Tibial nerve (tissue), 4 donors: Measurements from ENCODE around the gene FEZF2. TPM values are rescaled to one million over a fixed set of nuclear protein-coding genes. Genes with fewer than 3 reads are reported as not detected.

Source experiments
- DNase-seq, 2 donors: peaks; one replicate each; pipeline ENCODE4 v3.0.0-alpha.2; 2019; ENCODE audit warnings: low spot score in 2 of 2
- H3K27ac ChIP-seq, 4 donors: fragments of 200-600 bp; sonication (generic) in 3 of 4; one replicate each; pipeline ENCODE4 v1.5.1; 2017 to 2019; ENCODE audit warnings: mild to moderate bottlenecking in 1 of 4
- H3K27me3 ChIP-seq, 2 donors: fragments of 200-600 bp; sonication (generic) in 1 of 2; one replicate each; pipeline versions ENCODE4 v1.5.1 to v1.6.0; 2017 to 2019
- H3K36me3 ChIP-seq, 3 donors: fragments of 200-600 bp; sonication (generic); one replicate each; pipeline ENCODE4 v1.5.1; 2018 to 2019
- H3K4me1 ChIP-seq, 4 donors: fragments of 200-600 bp; sonication (generic) in 3 of 4; one replicate each; pipeline ENCODE4 v1.5.1; 2017 to 2019
- H3K4me3 ChIP-seq, 4 donors: fragments of 200-600 bp; sonication (generic) in 3 of 4; one replicate each; pipeline ENCODE4 v1.5.1; 2017 to 2019; ENCODE audit warnings: mild to moderate bottlenecking in 1 of 4, moderate library complexity in 1 of 4
- H3K9me3 ChIP-seq, 4 donors: fragments of 200-600 bp; sonication (generic) in 3 of 4; one replicate each; pipeline ENCODE4 v1.5.1; 2017 to 2019
- EP300 ChIP-seq, 2 donors: sonication (generic); formaldehyde crosslinking; IDR thresholded peaks; one replicate each; pipeline ENCODE4 v1.6.1; 2017; ENCODE audit warnings: antibody characterized with exemption in 2 of 2, mild to moderate bottlenecking in 1 of 2
- POLR2A ChIP-seq, 2 donors: fragments of 450-650 bp; IDR thresholded peaks; one replicate each; pipeline ENCODE4 v1.6.1; 2017; ENCODE audit warnings: antibody characterized with exemption in 2 of 2, mild to moderate bottlenecking in 2 of 2, moderate library complexity in 2 of 2
- WGBS, 2 donors: methylation state at CpG; one replicate each; pipeline ENCODE4 v1.1.5; 2018; 5-methylcytosine and 5-hydroxymethylcytosine counted together
- total RNA-seq, 4 donors: library from RNA; depleted of rRNA; stranded (reverse); fragments of >200 nt; gene quantifications; one replicate each; pipeline ENCODE4 v1.1.0, GENCODE V29; 2016
- TF ChIP-seq, protein P1 (sequence below), 5 experiments: fragments of 200-600 bp in 3 of 5; fragments of 450-650 bp in 2 of 5; sonication (generic) in 3 of 5; IDR thresholded peaks; one replicate each; pipeline ENCODE4 v1.5.1; 2016 to 2019; ENCODE audit warnings: antibody characterized with exemption in 5 of 5, mild to moderate bottlenecking in 3 of 5, moderate library complexity in 2 of 5

FEZF2 gene
- total RNA-seq, 4 donors from 2014 or later = not detected

DNA sequence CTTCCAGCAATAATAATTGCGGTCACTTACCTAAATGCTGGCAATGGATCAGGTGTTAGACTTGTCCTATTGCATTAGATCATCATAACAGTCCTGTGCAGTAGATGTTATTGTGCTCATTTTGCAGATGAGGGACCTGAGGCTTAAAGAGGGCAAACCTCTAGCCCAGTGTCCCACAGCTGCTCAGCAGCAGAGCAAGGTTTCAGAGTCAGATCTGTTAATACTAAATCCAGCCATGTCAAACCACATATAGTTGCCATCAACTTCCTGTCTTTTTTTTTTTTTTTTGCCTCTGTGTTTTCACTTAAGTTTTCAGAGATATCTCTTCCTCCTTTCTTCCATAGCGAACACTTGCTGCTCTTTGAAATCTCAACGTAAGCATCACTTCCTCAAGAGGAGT, 12.1 kb downstream of the FEZF2 start:
- TF ChIP-seq, protein P1, sequence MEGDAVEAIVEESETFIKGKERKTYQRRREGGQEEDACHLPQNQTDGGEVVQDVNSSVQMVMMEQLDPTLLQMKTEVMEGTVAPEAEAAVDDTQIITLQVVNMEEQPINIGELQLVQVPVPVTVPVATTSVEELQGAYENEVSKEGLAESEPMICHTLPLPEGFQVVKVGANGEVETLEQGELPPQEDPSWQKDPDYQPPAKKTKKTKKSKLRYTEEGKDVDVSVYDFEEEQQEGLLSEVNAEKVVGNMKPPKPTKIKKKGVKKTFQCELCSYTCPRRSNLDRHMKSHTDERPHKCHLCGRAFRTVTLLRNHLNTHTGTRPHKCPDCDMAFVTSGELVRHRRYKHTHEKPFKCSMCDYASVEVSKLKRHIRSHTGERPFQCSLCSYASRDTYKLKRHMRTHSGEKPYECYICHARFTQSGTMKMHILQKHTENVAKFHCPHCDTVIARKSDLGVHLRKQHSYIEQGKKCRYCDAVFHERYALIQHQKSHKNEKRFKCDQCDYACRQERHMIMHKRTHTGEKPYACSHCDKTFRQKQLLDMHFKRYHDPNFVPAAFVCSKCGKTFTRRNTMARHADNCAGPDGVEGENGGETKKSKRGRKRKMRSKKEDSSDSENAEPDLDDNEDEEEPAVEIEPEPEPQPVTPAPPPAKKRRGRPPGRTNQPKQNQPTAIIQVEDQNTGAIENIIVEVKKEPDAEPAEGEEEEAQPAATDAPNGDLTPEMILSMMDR (IDR thresholded peaks at IDR 0.05) = no peak
- TF ChIP-seq EP300 (IDR thresholded peaks at IDR 0.05) = no peak
- TF ChIP-seq POLR2A (IDR thresholded peaks at IDR 0.05) = no peak
- no peaks in the 10 kb centered on the region for H3K4me1 ChIP-seq
- 88 to 89% methylated on average over 3 of the region's 3 CpGs for WGBS, 2 donors
- H3K27me3 ChIP-seq = peaks cover 0 to 34% of the 10 kb centered on the region in 2 donors
- no peak for DNase-seq
- H3K9me3 ChIP-seq = no peaks in the 10 kb centered on the region
- no peak overlapping the region for H3K27ac ChIP-seq
- no peak overlapping the region for H3K4me3 ChIP-seq
- no peaks in the 10 kb centered on the region for H3K36me3 ChIP-seq

DNA sequence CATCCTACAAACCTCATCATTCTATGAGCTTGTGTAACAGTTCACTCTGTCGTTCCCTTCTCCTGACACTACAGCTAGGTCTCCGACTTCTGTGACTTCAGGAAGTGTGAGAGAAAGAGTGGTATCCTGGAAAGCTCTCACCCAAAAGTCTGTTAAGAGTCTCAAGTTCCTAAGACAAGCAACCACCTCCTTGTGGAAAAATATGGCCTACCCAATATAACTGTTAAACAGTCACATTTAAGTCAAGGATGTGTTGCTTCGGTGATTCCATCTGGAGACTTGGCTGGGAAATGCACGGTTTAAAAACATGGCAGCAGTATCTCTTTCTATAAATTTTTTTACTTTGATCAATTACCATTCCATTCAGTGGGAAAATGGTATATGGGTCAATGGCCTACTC, 13.8 kb downstream of the FEZF2 start:
- Histone ChIP-seq H3K27me3 (peaks cover 0 to 18% of the 10 kb centered on the region in 2 donors), H3K9me3 (no peaks in the 10 kb centered on the region), H3K4me3 (no peak overlapping the region), H3K4me1 (no peaks in the 10 kb centered on the region), H3K27ac (no peak overlapping the region), H3K36me3 (no peaks in the 10 kb centered on the region)
- 85 to 88% methylated on average over 4 of the region's 4 CpGs for WGBS, 2 donors
- no peak for DNase-seq
- TF ChIP-seq, protein P1 (IDR thresholded peaks at IDR 0.05) = no peak
- TF ChIP-seq POLR2A (IDR thresholded peaks at IDR 0.05) (no peak), EP300 (IDR thresholded peaks at IDR 0.05) (no peak)

DNA sequence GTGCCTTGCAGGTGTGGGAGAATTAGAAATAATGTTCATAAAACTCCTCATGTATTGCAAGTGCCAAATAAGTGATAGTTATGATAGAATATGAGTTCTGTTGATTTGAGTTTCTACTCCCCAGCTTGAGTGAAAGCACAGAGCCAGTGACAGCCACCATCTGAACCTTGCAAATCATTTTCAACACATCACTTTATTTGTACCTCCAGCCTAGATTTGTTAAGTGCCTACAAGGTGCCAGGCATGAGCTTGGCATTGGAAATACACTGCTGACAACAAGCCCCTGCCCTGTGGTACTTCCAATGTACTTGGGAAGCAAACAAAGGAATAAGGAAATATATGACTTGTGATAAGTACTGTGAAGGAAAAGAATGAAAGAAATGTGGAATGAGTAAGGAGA, 17.0 kb downstream of the FEZF2 start:
- TF ChIP-seq, protein P1 (IDR thresholded peaks at IDR 0.05) = no peak
- TF ChIP-seq EP300 (IDR thresholded peaks at IDR 0.05) (no peak), POLR2A (IDR thresholded peaks at IDR 0.05) (no peak)
- peaks cover 0 to 14% of the 10 kb centered on the region in 2 donors for H3K27me3 ChIP-seq
- no peak overlapping the region for H3K4me3 ChIP-seq
- H3K27ac ChIP-seq = no peak overlapping the region
- DNase-seq = no peak
- H3K4me1 ChIP-seq = no peaks in the 10 kb centered on the region
- H3K36me3 ChIP-seq = no peaks in the 10 kb centered on the region
- no peaks in the 10 kb centered on the region for H3K9me3 ChIP-seq

DNA sequence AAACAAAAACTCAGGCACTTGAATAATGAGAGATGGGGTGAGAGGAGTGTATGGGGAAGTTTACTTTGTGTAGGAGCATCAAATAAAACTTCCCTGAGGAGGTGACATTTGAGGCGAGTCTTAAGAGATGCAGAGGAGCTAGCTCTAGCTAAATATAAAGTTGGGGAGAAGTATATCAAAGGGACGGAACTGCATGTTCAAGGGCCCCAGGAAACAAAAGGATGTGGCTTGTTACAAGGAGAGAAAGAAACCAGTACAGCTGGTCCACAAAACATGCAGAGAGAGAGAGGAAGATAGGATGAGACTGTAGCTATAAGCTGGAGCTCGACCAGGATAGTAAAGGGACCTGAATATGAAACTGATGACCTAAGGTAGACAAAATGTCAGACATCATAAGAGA, 17.6 kb downstream of the FEZF2 start:
- Histone ChIP-seq H3K36me3 (no peaks in the 10 kb centered on the region), H3K27ac (no peak overlapping the region), H3K27me3 (peaks cover 0 to 14% of the 10 kb centered on the region in 2 donors), H3K9me3 (no peaks in the 10 kb centered on the region), H3K4me3 (no peak overlapping the region), H3K4me1 (no peaks in the 10 kb centered on the region)
- TF ChIP-seq EP300 (IDR thresholded peaks at IDR 0.05) (no peak), POLR2A (IDR thresholded peaks at IDR 0.05) (no peak)
- TF ChIP-seq, protein P1 (IDR thresholded peaks at IDR 0.05) = no peak
- DNase-seq = no peak
- WGBS, 2 donors = 73 to 76% methylated on average over 3 of the region's 3 CpGs

DNA sequence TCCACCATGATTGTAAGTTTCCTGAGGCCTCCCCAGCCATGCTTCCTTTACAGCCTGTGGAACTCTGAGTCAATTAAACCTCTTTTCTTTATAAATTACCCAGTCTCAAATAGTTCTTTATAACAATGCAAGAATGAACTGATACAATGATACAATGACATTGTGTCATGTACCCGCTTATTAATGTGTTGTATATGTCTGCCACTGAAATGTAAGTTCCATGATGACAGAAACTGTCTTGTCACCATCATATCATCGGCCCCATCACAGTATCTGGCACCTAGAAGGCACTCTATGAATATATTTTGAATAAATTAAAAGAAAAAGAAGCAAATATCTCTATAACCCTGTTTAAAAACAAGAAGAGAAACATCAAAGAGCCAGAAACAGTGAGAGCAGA, 29.6 kb downstream of the FEZF2 start:
- DNase-seq = no peak
- TF ChIP-seq, protein P1 (IDR thresholded peaks at IDR 0.05) = no peak
- no peak for TF ChIP-seq POLR2A (IDR thresholded peaks at IDR 0.05)
- TF ChIP-seq EP300 (IDR thresholded peaks at IDR 0.05) = no peak
- Histone ChIP-seq H3K27me3 (no peaks in the 10 kb centered on the region), H3K36me3 (no peaks in the 10 kb centered on the region), H3K27ac (no peak overlapping the region), H3K4me3 (no peak overlapping the region), H3K9me3 (no peaks in the 10 kb centered on the region), H3K4me1 (no peaks in the 10 kb centered on the region)
- 86% methylated on average over 2 of the region's 2 CpGs for WGBS, 2 donors
